MM.1S (cell line): ENCODE results near the gene TIGAR.
A peak's percentile ranks its signal among the peaks of the same experiment; 100 is the strongest.

ENCODE experiments used
- CTCF ChIP-seq: fragments of 300-600 bp; sonication (generic); IDR thresholded peaks from 2 replicates; pipeline ENCODE4 v1.5.1; 2016; ENCODE audit warnings: antibody characterized with exemption, low read length, mixed read lengths
- EZH2 ChIP-seq: fragments of 300-600 bp; sonication (generic); optimal IDR thresholded peaks from 2 replicates; pipeline ENCODE3; 2017; ENCODE audit warnings: low read depth, mild to moderate bottlenecking, antibody characterized with exemption, low read length, mixed read lengths
- EZH2phosphoT487 ChIP-seq: fragments of 300-600 bp; sonication (generic); IDR thresholded peaks from 2 replicates; pipeline ENCODE4 v1.6.1; 2018; ENCODE audit warnings: antibody characterized with exemption, low read length

DNA sequence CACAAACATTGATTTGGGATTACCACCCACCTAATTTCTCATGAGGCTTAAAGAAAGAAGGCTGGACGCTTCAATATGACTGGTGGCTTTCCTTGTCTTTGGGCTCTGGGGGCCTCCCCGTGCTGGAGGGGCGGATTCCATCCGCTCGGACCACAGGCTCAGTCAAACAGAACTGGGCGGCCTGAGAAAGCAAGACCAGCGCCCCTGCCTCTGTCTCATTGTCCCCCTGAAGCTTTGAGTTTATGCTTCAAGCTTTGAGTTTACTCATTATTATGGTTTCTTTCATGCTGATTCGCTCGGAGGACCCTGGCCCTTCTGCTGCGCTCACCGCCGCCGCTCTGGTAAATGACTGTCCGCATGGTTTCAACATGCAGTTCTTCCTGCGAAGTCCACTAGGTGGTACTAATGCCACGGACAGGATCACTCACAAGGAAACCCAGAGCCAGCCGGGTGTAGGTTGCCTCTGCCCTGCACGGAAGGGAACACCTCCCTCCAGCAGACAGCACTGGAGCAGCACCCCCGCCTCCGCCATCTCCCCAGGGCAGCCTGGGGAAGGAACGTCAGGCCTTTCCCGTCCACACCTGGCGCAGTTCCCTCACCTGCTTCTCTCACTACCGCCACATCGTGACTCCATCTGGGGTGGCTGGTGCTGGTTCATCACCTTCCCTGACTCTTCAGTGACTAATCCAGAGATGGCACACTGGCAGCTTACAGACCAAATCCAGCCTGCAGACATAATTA lies 13.2 kb upstream of the TIGAR start:
- TF ChIP-seq CTCF (peak; percentile 29; the same call in 1 of the 2 replicates), EZH2 (no peak), EZH2phosphoT487 (no peak)
